HepG2 (cell line): ENCODE results near the gene XRCC1. TPM values are rescaled to one million over a fixed set of nuclear protein-coding genes. Genes with fewer than 3 reads are reported as not detected.

Source experiments
- FOXA3 ChIP-seq: IDR thresholded peaks from 2 replicates; pipeline ENCODE4 v1.6.1; 2016; ENCODE audit warnings: missing genetic modification reagents, missing compliant biosample characterization
- FOXC1 ChIP-seq: sonication (generic); formaldehyde crosslinking; IDR thresholded peaks from 2 replicates; pipeline ENCODE4 v1.8.0; 2022; ENCODE audit warnings: mild to moderate bottlenecking, missing genetic modification reagents, borderline replicate concordance
- FOXP4 ChIP-seq: sonication (generic); formaldehyde crosslinking; IDR thresholded peaks from 2 replicates; pipeline ENCODE4 v1.4.0; 2020; ENCODE audit warnings: missing genetic modification reagents
- KLF12 ChIP-seq: sonication (generic); formaldehyde crosslinking; IDR thresholded peaks from 2 replicates; pipeline ENCODE4 v1.4.0; 2020; ENCODE audit warnings: missing genetic modification reagents, borderline replicate concordance
- MED13 ChIP-seq: sonication (generic); formaldehyde crosslinking; IDR thresholded peaks from 2 replicates; pipeline ENCODE4 v1.5.0; 2020; ENCODE audit warnings: missing genetic modification reagents
- PTBP1 ChIP-seq: fragments of 200-400 bp; formaldehyde crosslinking; IDR thresholded peaks from 2 replicates; pipeline ENCODE4 v1.6.1; 2018; ENCODE audit warnings: low read length, low read depth; ENCODE audit not compliant: poor library complexity, severe bottlenecking
- SALL1 ChIP-seq: sonication (generic); formaldehyde crosslinking; IDR thresholded peaks from 2 replicates; pipeline ENCODE4 v1.8.0; 2022; ENCODE audit warnings: mild to moderate bottlenecking, missing genetic modification reagents
- ZBTB4 ChIP-seq: sonication (generic); formaldehyde crosslinking; IDR thresholded peaks from 2 replicates; pipeline ENCODE4 v1.4.0; 2020; ENCODE audit warnings: missing genetic modification reagents, mild to moderate bottlenecking, borderline replicate concordance
- polyA plus RNA-seq, 8 experiments: library from polyadenylated mRNA; depleted of rRNA in 3 of 8; stranded (reverse) in 7 of 8; unstranded in 1 of 8; fragments of >200 nt; fragmentation: Illumina TruSeq in 4 of 8; extraction: Trizol in 4 of 8; gene quantifications; 2 replicates each; pipeline versions ENCODE4 v1.2.1 to v1.2.3, GENCODE V29; 2011 to 2016; ENCODE audit warnings: low read depth in 4 of 8, missing spikeins in 1 of 8, mixed read lengths in 1 of 8; ENCODE audit not compliant: insufficient read depth in 1 of 8
- total RNA-seq, 5 experiments: library from RNA; depleted of rRNA; stranded (reverse); fragments of >200 nt; fragmentation: Illumina TruSeq; extraction: Trizol; gene quantifications; 2 replicates each; pipeline ENCODE4 v1.2.3, GENCODE V29; 2016; ENCODE audit warnings: low read depth in 1 of 5
- TF ChIP-seq, protein P1 (sequence below): fragments of 450-650 bp; IDR thresholded peaks from 2 replicates; pipeline ENCODE4 v1.6.1; 2017

XRCC1 gene
- total and polyA plus RNA-seq, 2 of the 13 experiments (the other 11 are each of a cell fraction or from before 2014, with no cell fraction given), result 24.7 to 26.3 TPM

- TF ChIP-seq ZBTB4 (CRISPR knock-in tag) (no peak), FOXC1 (CRISPR knock-in tag) (no peak), FOXA3 (CRISPR knock-in tag) (no peak), SALL1 (CRISPR knock-in tag) (no peak), MED13 (CRISPR knock-in tag) (no peak), FOXP4 (no peak), PTBP1 (no peak), KLF12 (CRISPR knock-in tag) (no peak)
- TF ChIP-seq, protein P1, sequence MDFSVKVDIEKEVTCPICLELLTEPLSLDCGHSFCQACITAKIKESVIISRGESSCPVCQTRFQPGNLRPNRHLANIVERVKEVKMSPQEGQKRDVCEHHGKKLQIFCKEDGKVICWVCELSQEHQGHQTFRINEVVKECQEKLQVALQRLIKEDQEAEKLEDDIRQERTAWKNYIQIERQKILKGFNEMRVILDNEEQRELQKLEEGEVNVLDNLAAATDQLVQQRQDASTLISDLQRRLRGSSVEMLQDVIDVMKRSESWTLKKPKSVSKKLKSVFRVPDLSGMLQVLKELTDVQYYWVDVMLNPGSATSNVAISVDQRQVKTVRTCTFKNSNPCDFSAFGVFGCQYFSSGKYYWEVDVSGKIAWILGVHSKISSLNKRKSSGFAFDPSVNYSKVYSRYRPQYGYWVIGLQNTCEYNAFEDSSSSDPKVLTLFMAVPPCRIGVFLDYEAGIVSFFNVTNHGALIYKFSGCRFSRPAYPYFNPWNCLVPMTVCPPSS, result no peak
These were observed 11.0 kb upstream of the XRCC1 start (continued) for GRCh38 chr19:43586346-43586745.
